Activated CD4-positive, alpha-beta T cell treated with anti-CD3 and anti-CD28 coated beads, Interleukin-2, amount 50 U/mL, for 4 hours (primary cell): ENCODE results near the gene FGF14.
"Not testable (repeated sequence)": the region's sequence is repeated elsewhere in the genome, so short reads cannot be mapped to it uniquely, and the experiment has no call there.

ENCODE experiments used
- DNase-seq, 2 experiments: peaks; one replicate each; pipeline ENCODE4 v3.0.0-alpha.2; 2020

FGF14 gene

DNA sequence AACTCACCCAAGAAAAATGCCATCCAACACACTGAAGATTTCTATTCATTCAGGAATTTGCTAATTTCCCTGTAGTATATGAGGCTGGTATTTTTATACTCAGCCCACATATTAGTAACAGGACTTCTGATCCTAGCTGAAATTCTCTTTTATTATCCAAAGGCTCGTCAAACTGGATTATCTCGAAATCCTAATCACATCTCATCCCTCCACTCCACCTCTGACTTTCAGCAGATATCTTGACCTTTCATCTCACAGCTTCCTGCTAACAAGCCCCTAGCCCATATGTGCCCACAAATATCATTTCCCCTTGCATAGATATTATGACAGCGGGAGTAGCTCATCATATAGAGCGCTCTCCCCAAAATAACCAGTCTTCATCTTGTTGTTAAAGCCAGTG is 279.7 kb downstream of the FGF14 start:
- no peak for DNase-seq

DNA sequence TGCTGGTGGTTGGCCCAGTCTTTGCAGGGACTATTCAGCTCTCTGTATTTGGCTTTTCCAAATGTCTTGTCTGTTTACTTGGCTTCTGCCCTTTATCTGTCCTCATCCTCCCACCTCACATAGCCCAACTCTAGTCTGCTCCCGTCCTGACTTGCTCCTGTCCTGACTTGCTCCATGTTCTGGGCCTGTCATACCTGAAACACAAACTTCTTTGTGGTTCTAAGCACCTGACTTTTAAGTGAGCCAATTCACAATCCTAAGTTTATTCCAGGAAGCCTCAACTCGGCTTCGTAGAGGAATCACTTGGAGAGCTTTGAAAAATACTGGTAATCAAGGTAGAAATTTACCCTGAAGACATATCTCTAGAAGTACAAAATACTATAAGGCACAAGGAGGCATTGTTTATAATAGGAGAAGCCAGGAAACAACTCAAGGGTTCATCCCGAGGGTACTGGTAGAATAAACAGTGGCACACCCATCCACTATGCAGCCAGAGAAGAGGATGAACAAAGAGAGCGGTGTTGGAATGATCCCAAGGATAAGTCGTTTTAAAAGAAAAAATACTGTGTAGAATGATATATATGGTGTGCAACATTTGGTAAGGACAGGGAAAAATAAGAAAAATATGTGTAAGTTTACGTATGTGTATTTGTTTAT is 284.5 kb downstream of the FGF14 start:
- no peak for DNase-seq

DNA sequence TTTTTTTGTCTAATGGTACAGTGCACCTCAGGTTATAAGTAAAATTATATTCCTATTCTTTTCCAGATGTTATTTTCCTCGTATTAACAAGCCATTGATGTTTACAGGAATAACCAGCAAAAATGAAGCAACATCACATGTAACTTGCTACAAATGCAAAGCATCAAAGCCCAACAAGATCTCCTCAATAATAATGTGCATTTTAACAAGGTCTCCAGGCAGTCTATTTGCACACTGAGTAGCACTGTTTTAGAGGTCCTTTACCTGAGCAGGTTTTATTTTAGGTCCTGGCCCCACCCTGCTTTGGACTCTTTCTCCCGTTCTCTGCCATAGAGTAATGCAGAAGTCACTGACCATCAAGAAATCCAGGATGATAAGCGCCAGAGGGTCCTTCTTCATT is 298.4 kb downstream of the FGF14 start:
- DNase-seq = no peak

DNA sequence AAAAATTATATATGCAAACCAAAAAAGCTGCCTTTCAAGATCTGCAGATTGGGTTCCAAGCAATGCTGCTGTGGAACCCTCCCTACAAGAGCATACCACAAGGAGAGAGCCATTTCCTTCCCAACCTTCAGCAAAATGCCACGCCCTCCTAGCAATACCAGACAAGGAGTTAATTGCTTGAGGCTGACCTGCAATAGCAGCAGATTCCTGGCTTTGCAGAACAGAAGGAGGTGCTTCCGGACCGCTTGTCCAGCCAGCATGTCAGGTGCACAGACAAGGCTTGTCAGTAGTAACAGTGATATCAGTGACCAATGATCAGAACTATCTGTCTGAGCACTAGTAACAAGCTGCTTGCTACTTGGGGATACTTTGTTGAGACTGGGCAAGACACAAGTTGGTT is 301.6 kb downstream of the FGF14 start:
- DNase-seq = no peak

DNA sequence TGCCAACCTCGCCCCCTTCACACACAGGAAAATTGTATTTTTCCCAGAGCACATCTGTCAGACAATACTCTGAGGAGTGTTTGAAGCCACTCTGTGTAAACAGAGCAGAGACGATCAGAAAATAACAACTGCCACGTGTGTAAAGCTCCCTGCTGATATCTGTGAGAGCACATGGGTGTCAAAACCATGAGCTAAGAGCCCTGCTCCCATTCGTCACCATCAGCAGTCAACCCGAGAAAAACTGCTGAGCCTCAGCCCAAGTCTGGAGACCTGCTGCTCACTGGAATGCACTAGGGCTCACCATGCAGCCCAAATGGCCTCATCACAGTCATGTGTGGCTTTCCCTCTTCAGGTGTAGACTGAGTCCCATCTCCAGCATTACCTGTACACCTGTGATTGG is 304.1 kb downstream of the FGF14 start:
- DNase-seq = no peak

DNA sequence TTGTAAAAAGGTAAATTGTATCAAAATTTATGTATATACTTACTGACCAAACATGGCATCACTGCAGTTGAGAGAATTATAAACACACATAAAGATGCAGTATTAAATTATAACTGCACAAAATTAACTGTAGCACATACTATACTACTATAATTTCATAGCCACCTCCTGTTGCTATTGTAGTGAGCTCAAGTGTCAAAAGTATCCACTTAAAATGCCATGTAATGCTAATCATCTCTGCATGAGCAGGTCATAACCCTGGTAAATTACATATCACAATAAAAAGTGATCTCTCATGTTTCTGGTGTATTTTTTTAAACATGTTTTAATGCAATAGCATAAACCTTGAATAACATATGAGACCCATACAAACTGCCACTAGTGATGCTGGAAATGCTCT is 308.6 kb downstream of the FGF14 start:
- DNase-seq = not testable (repeated sequence)

DNA sequence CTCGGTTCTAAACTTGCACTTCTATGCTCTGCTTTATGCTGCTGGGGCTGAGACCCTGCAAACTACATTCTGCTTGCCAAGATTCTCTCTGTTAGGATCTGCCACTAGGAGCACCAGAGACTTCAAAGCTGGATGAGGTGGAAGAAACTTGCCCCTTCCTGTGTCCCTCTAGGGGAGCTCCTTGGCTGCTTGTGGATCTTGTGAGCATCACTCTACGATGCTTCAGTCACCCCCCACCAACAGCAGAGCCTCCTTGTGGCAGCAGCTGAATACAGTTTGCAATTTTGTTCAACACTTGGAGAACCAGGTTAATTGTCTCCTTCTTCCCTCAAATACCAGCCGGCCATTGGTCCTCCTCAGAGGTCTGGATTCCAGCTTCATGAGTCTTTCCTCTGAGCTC is 310.6 kb downstream of the FGF14 start:
- DNase-seq = no peak

DNA sequence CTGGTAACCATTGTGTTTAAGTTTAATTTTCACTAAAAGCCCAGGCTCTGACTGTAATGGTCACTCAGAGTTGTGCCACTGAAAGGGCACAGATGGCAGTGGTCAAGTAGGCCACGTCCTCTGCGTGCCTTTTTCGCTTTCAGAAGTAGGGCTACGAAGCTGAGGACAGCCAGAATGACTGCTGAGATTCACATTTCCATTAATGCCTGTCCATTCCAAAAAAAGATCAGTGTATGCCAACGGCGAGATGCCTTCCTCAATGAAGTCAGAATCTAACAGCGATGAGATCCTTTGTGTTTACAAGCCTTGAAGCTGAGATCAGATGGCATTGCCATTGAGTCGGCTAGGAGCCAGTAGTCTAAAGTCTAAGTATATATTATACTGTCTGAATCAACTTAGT is 311.3 kb downstream of the FGF14 start:
- no peak for DNase-seq

DNA sequence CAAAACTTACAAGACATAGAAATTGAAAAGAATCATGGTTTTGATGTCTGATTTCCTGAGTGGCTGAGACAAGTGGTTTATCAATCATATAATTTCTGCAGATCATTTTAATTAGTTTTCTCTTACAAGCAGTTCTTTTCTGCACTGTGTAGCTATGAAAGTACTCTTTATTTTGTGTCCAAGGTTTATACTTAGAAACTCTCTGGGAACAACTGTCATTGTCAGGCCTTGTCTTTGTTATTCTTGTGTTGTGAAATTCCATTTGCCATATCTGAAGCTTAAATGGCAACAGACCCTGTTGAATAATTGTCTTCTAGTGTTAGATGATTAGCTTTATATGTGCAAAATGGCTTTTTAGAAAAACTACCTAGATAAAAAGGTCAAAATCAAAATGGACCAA is 312.1 kb downstream of the FGF14 start:
- DNase-seq = no peak

DNA sequence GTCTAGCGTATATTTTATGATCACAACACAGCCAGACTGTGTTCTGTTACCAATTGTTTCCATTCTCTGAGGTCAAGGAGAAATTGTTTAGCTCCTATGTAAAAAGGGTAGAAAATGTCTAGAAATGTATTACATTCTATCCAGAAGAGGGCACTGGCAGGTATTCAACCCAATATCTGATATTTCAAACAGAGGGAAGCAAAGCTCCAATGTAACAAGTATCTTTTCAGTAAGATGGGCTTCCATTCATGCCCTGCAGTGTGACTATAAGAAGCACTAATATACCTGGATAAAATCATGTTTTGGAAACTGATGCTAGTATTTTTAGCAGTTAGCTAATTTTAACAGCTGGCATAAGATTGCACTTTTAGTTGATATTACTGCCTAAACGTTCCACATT is 312.7 kb downstream of the FGF14 start:
- DNase-seq = no peak

DNA sequence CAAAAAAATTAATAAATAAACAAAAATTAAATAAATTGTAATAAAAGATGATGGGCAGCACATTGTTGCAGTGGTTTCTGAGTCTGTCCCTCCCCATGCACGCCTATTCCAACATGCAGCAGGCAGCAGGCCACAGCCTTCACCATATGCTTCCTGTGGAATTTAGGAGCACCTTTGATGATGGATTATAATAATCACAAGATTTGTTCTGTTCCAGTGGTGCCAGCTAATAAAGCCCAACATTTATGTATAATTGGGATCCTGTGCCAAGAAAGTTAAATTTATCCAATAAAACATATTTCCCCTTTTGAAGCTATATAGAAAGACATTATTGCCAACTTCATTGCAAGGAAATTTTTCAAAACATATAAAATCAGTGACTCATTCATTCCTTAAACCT is 328.6 kb downstream of the FGF14 start:
- DNase-seq = no peak

DNA sequence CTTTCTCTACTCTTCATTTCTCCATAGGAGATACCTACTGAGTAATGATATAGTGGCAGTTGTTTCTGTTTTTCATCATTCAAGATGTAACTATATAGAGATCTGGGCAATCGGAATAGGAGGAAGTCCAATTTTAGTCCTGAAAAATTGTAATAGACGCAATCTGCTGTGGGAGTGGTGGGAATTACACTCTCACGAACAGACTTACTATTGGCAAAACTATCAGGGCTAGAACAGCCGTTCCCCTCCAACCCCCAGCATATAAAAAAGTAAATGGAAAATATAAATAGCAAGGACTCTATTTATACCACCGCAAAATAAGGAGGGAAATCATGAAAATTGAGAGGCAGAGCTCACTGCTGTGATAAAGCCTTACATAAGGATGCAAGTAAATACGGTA is 330.1 kb downstream of the FGF14 start:
- DNase-seq = no peak

DNA sequence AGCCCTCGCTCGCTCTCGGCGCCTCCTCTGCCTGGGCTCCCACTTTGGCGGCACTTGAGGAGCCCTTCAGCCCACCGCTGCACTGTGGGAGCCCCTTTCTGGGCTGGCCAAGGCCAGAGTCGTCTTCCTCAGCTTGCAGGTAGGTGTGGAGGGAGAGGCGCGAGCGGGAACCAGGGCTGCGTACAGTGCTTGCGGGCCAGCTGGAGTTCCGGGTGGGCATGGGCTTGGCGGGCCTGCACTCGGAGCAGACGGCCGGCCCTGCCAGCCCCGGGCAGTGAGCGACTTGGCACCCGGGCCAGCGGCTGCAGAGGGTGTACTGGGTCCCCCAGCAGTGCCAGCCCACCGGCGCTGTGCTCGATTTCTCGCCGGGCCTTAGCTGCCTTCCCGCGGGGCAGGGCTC is 333.5 kb downstream of the FGF14 start:
- DNase-seq = not testable (repeated sequence)

DNA sequence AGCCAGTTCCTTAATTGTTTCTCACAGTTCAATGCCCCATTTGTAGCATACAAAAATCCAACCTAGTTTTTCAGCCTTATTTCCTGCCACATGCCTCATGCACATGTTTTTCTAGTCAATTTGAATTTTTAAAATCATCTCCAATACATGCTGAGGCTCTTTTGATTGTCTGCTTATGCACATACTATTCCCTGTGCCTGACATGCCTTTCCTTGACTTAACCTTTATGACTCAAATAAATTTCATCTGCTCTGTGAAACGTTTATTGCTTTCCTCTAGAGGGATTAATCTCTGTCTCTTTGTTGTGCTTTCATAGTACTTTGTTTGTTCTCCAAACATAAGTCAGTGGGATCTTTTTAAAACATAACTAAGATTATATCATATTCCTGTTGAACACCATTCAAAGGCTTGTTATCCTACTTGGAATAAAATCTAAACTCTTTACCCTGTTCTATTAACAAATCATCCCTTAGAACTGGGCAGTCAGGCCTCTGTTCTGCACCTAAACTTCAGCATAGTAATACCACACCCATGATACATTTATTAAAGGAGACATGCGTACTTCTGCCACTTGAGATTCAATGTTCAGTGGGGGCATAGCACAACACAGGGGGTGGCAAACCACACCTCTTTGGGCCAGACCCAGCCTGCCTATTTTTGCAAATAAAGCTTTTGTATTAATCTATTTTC is 346.6 kb downstream of the FGF14 start:
- DNase-seq = no peak

DNA sequence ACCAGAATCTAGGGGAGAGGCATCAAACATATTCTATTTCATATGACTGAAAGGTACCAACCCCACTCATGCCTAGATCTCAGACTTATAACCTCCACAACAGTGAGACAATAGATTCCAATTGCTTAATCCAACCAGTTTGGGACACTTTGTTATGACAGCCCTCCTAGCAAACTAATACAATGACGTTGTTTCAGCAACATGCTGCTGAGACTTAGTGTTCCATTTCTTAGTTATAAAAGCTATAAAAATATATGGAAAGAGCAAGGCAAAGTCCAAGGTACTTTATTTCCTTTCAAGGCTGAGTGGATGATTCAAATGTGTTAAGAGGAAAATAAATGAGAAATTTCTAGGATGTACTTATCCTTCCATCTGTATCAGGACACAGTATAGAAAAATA is 352.0 kb downstream of the FGF14 start:
- no peak for DNase-seq

DNA sequence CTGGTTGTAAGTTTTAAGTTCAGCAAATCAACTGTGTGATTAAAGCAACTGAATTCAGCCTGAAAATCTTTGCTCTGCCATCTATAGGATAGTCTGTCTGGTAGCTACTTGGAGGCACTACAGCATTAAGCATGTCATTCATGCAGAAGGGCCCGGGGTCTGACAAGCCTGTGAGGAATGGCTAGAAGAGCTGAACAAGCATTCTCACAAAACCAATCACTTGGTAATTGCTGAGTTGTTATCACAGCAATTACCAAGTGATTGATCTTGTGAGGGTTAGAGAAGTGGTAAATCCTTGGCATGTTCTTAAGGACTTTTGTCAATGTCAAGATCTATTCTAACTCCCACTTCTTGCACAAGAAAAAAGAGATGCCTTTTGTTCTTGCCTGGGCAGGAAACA is 356.1 kb downstream of the FGF14 start:
- DNase-seq = no peak

DNA sequence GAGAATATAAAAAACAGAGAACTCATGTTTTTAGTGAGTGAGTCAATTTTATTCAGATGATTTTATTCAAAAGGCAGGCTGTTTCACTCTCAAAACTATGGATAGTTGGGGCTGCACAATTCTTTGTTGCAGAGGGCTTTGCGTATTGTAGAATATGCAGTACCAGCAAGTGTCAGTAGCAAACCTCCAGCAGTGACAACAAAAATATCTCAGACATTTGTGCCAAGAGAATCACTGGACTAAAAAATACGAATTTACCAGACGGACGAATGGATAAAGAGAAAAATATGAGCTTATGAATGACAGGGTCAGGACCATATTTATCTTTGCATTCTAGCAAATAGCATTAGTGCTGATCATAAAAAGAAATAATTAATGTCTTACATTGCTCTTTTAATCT is 359.1 kb downstream of the FGF14 start:
- no peak for DNase-seq

DNA sequence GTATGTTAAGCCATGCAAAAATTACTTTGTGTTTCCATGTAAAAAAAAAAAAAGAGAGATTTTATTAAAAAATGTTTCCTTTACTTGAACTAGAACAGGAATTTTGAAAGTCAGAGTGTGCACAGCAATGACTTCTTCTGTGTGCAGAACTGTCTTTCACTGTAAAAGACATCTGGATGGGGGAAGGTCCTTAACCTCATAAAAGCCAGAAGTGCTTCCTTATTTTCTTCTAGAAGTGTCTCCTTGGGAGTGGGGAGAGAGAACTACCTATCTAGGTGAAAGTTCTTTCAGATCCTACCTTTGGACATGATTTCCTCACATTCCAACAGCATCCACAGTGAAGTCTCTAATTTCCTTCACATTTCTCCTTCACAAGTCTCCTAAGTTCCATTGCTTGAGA is 360.3 kb downstream of the FGF14 start:
- no peak for DNase-seq

DNA sequence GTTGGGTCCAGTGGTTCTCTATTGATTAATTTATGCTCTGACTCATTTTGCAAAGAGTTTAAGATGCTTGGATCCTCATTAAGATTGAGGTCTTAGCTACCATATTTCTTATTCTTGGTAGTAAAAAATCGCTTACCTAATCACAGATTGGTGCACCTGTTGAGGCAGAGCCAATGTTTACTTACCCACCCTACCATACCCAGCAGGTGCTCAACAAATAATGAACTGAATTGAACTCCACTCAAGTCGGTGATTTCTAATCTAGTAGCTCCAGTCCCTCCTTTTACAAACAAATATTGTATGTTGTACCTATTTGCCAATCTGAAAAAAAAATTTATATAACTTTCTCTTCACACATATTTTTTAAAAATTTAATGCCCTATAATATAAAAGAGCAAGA is 361.0 kb downstream of the FGF14 start:
- DNase-seq = no peak

DNA sequence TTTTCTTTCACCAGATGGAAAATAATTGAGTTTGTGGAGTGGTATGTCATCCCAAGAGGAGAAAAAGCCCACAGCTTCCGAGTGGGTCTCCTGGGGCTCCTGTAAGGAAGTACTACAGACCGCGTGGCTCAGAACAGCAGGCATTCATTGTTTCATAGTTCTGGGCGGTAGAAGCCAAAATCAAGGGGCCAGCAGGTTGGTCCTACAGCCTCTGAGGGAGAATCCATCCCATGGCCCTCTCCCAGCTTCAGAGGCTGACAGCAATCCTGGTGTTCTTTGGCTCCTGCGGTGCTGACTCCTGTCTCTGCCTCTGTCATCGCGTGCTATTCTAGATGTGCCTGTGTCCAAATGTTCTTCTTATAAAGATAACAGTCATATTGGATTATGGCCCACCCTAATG is 362.6 kb downstream of the FGF14 start:
- DNase-seq = no peak

DNA sequence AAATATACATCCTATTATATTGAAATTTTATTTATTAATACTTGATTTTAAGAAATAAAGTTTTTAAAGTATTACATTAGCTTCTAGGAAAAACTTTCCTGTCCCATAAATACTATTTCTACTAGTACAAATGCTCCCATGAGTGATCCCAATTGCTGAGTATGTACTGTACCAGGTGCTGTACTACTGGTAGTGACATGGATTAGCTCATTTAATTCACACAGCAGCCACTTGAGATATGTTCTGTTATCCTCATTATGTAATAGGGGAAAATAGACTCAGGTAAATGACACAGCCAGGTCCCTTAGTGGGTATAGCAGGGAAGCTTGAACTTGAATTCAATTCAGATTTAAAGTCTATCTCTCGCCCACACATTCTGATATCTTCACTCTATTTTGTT is 363.1 kb downstream of the FGF14 start:
- DNase-seq = no peak

DNA sequence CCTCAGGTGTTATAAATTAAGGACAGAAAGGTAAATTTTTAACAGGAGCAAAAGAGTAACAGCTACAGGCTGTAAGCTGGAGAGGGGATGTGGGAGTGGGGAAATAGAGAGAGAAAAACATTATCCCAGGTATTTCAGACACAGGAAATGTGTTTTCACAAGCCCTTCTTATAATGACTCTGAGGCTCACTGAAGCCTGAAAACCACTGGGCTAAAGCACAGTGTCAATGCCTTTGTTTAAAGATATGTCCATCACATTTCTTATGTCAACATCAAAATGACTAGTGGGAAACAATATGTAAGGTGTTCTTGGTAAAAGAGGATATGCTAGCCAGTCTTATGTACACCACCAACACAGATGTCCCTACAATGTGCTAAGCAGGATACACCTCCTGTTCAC is 365.9 kb downstream of the FGF14 start:
- no peak for DNase-seq

DNA sequence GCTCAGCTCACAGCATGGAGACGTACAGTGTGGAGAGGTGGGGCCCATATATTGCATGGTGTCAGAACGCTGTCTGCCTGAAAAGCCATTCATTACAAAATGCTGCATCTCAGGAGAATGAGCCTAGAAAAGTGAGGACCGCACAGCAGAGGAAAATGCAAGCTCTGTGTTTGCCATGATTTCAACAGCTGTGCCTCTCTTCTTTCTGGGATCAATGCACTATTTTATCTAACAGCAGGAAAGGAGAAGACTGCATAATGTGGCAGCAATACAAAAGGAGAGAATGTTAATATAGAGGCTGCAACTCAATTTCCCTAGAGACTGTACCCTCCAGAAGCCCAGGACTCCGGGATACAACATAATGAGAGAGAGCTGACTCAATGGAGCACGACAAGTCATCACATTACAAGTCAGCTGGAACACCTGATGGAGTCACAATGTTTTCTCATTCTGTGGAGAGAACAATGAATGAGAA is 368.0 kb downstream of the FGF14 start:
- no peak for DNase-seq

DNA sequence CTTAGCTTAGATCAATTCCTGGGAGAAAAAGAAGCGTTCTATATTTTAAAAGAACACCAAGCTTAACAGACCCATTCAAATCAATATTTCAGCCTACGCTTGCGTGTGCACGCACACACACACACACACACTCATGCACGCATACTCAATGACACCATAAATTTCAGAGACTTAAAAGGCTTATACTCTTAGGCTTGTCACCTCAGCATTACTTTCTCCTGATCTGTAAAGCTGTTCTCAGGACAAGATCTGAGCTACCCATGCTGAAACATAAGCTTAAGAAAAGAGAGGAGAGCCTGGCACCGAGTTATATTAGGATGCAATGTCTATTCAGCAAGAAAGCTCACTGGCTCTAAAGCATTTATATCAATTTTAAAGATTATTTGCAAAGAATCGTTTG is 368.5 kb downstream of the FGF14 start:
- DNase-seq = no peak

DNA sequence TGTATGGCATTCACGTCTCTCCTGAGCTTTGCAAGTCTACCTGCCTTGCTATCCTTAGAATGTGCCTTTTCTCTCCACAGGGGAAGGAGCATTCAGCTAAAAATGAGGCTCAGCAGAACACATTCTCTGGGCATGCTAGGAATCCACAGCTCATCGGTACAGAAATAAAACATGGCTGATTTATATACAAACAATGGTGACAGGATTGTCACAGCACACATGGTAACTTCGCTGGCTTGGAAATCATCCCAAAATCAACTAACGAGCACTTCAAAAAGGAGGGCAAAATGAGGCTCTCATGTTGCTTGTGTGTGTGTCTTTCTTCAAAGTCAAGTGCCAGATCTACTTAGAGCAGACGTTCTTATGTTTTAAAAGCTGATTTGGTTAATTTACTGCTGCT is 373.0 kb downstream of the FGF14 start:
- no peak for DNase-seq
